Activated naive CD8-positive, alpha-beta T cell treated with anti-CD3 and anti-CD28 coated beads for 36 hours (primary cell): ENCODE data around the gene SLC1A6. TPM values are rescaled to one million over a fixed set of nuclear protein-coding genes. Genes with fewer than 3 reads are reported as not detected.
"Not testable (repeated sequence)": the region's sequence is repeated elsewhere in the genome, so short reads cannot be mapped to it uniquely, and the experiment has no call there.

Experiments used
- DNase-seq: peaks from one replicate; pipeline ENCODE4 v3.0.0; 2021
- H3K27ac Mint-ChIP-seq: one replicate; pipeline ENCODE4 v1.8.0; 2022; ENCODE audit warnings: mild to moderate bottlenecking, moderate library complexity, mixed read lengths
- H3K27me3 Mint-ChIP-seq: one replicate; pipeline ENCODE4 v1.8.0; 2022; ENCODE audit warnings: mild to moderate bottlenecking, mixed read lengths
- H3K36me3 Mint-ChIP-seq: one replicate; pipeline ENCODE4 v1.8.0; 2021; ENCODE audit warnings: mild to moderate bottlenecking, mixed read lengths
- H3K4me1 Mint-ChIP-seq: one replicate; pipeline ENCODE4 v1.8.0; 2021; ENCODE audit warnings: mixed read lengths
- H3K4me3 Mint-ChIP-seq: one replicate; pipeline ENCODE4 v1.8.0; 2022; ENCODE audit warnings: mild to moderate bottlenecking, moderate library complexity, mixed read lengths
- H3K9me3 Mint-ChIP-seq: one replicate; pipeline ENCODE4 v1.8.0; 2022; ENCODE audit warnings: mixed read lengths
- total RNA-seq, 2 experiments: library from RNA; stranded (reverse); gene quantifications; one replicate each; pipeline ENCODE4 v1.2.3, GENCODE V29; 2021

SLC1A6 gene
- total RNA-seq = not detected

GRCh38 chr19:14979476-14980255, at the start of gene SLC1A6:
TSS of gene SLC1A6 (minus strand) at chr19:14979864. CDS start at chr19:14972910, 6,954 bp downstream.
- peaks cover 59% of the 10 kb centered on the region for H3K27me3 Mint-ChIP-seq
- peak; percentile 13 for DNase-seq

GRCh38 chr19:15028490-15028889, 48.8 kb upstream of the SLC1A6 start:
- Mint-ChIP-seq H3K27me3 (peaks cover 8% of the 10 kb centered on the region), H3K4me3 (no peak overlapping the region), H3K36me3 (no peaks in the 10 kb centered on the region), H3K4me1 (no peaks in the 10 kb centered on the region), H3K27ac (no peak overlapping the region), H3K9me3 (no peaks in the 10 kb centered on the region)
- DNase-seq = no peak

More at GRCh38 chr19:14979476-14980255, at the start of gene SLC1A6:
- Mint-ChIP-seq H3K4me3 (peak within 1 kb of the TSS; percentile 15), H3K27ac (no peak within 1 kb of the TSS), H3K36me3 (no peaks in the 10 kb centered on the region), H3K9me3 (no peaks in the 10 kb centered on the region), H3K4me1 (no peaks in the 10 kb centered on the region)

GRCh38 chr19:15025217-15025616, 45.6 kb upstream of the SLC1A6 start:
- no peaks in the 10 kb centered on the region for H3K36me3 Mint-ChIP-seq
- no peaks in the 10 kb centered on the region for H3K9me3 Mint-ChIP-seq
- no peak overlapping the region for H3K27ac Mint-ChIP-seq
- H3K27me3 Mint-ChIP-seq = peaks cover 5% of the 10 kb centered on the region
- H3K4me3 Mint-ChIP-seq = no peak overlapping the region
- no peak for DNase-seq
- no peaks in the 10 kb centered on the region for H3K4me1 Mint-ChIP-seq

- Mint-ChIP-seq H3K36me3 (no peaks in the 10 kb centered on the region), H3K27me3 (peaks cover 11% of the 10 kb centered on the region), H3K4me3 (no peak overlapping the region), H3K4me1 (no peaks in the 10 kb centered on the region), H3K27ac (no peak overlapping the region), H3K9me3 (no peaks in the 10 kb centered on the region)
- no peak for DNase-seq
Measured at GRCh38 chr19:15022752-15023151, 43.1 kb upstream of the SLC1A6 start.

- no peak overlapping the region for H3K27ac Mint-ChIP-seq
- no peaks in the 10 kb centered on the region for H3K4me1 Mint-ChIP-seq
- H3K4me3 Mint-ChIP-seq = no peak overlapping the region
- no peaks in the 10 kb centered on the region for H3K36me3 Mint-ChIP-seq
- DNase-seq = no peak
- peaks cover 14% of the 10 kb centered on the region for H3K27me3 Mint-ChIP-seq
- no peaks in the 10 kb centered on the region for H3K9me3 Mint-ChIP-seq
Measured at GRCh38 chr19:15021286-15022007, 41.8 kb upstream of the SLC1A6 start.

GRCh38 chr19:15018836-15019235, 39.2 kb upstream of the SLC1A6 start:
- DNase-seq, H3K9me3 Mint-ChIP-seq, H3K4me3 Mint-ChIP-seq, H3K36me3 Mint-ChIP-seq, H3K27ac Mint-ChIP-seq, H3K4me1 Mint-ChIP-seq: not testable (repeated sequence)
- peaks cover 31% of the 10 kb centered on the region for H3K27me3 Mint-ChIP-seq

- Mint-ChIP-seq H3K27ac (no peak overlapping the region), H3K36me3 (no peaks in the 10 kb centered on the region), H3K9me3 (peaks cover 1% of the 10 kb centered on the region), H3K4me1 (no peaks in the 10 kb centered on the region), H3K27me3 (peaks cover 57% of the 10 kb centered on the region), H3K4me3 (no peak overlapping the region)
- DNase-seq = no peak
Measured at GRCh38 chr19:15015946-15016542, 36.4 kb upstream of the SLC1A6 start.

- H3K27ac Mint-ChIP-seq = no peak overlapping the region
- DNase-seq = no peak
- H3K9me3 Mint-ChIP-seq = peaks cover 1% of the 10 kb centered on the region
Measured at GRCh38 chr19:15014579-15014978, 34.9 kb upstream of the SLC1A6 start.

GRCh38 chr19:15010501-15011300, 31.0 kb upstream of the SLC1A6 start:
- Mint-ChIP-seq H3K36me3 (no peaks in the 10 kb centered on the region), H3K4me3 (no peak overlapping the region), H3K4me1 (no peaks in the 10 kb centered on the region), H3K27me3 (peaks cover 64% of the 10 kb centered on the region), H3K9me3 (peaks cover 1% of the 10 kb centered on the region), H3K27ac (no peak overlapping the region)
- DNase-seq = peak; percentile 11

More at GRCh38 chr19:15014579-15014978, 34.9 kb upstream of the SLC1A6 start:
- Mint-ChIP-seq H3K4me1 (no peaks in the 10 kb centered on the region), H3K36me3 (no peaks in the 10 kb centered on the region), H3K27me3 (peaks cover 62% of the 10 kb centered on the region), H3K4me3 (no peak overlapping the region)

GRCh38 chr19:15008308-15008707, 28.6 kb upstream of the SLC1A6 start:
- Mint-ChIP-seq H3K27ac (no peak overlapping the region), H3K9me3 (no peaks in the 10 kb centered on the region), H3K4me3 (no peak overlapping the region), H3K27me3 (peaks cover 53% of the 10 kb centered on the region), H3K36me3 (no peaks in the 10 kb centered on the region), H3K4me1 (no peaks in the 10 kb centered on the region)
- no peak for DNase-seq

- Mint-ChIP-seq H3K4me1 (no peaks in the 10 kb centered on the region), H3K36me3 (no peaks in the 10 kb centered on the region), H3K4me3 (no peak overlapping the region), H3K27me3 (peaks cover 39% of the 10 kb centered on the region), H3K27ac (no peak overlapping the region), H3K9me3 (no peaks in the 10 kb centered on the region)
- DNase-seq = no peak
Measured at GRCh38 chr19:14997981-14998380, 18.3 kb upstream of the SLC1A6 start.

GRCh38 chr19:14992780-14993179, 13.1 kb upstream of the SLC1A6 start:
- Mint-ChIP-seq H3K27ac (no peak overlapping the region), H3K4me1 (no peaks in the 10 kb centered on the region), H3K9me3 (no peaks in the 10 kb centered on the region), H3K36me3 (no peaks in the 10 kb centered on the region), H3K4me3 (no peak overlapping the region), H3K27me3 (peaks cover 13% of the 10 kb centered on the region)
- DNase-seq = no peak

- Mint-ChIP-seq H3K4me3 (no peak overlapping the region), H3K27me3 (peaks cover 33% of the 10 kb centered on the region), H3K4me1 (no peaks in the 10 kb centered on the region)
Measured at GRCh38 chr19:14985133-14985532, 5.5 kb upstream of the SLC1A6 start.

GRCh38 chr19:14978161-14978776, 1.4 kb downstream of the SLC1A6 start:
- DNase-seq = no peak
- Mint-ChIP-seq H3K4me1 (no peaks in the 10 kb centered on the region), H3K27me3 (peaks cover 59% of the 10 kb centered on the region), H3K36me3 (no peaks in the 10 kb centered on the region), H3K27ac (no peak overlapping the region), H3K4me3 (no peak overlapping the region), H3K9me3 (no peaks in the 10 kb centered on the region)

More at GRCh38 chr19:14985133-14985532, 5.5 kb upstream of the SLC1A6 start:
- peak; percentile 7 for DNase-seq
- Mint-ChIP-seq H3K9me3 (no peaks in the 10 kb centered on the region), H3K27ac (no peak overlapping the region), H3K36me3 (no peaks in the 10 kb centered on the region)
